Liver (tissue), 9 donors: ENCODE measurements around the gene SFXN5. TPM values are rescaled to one million over a fixed set of nuclear protein-coding genes. Genes with fewer than 3 reads are reported as not detected.

ENCODE experiments used
- DNase-seq: peaks from one replicate; pipeline ENCODE4 v3.0.0-alpha.2; 2017; ENCODE audit warnings: low spot score
- H3K27ac ChIP-seq, 2 donors: one replicate each; pipeline ENCODE4 v1.7.0; 2013; ENCODE audit warnings: inconsistent platforms in 2 of 2, low read length in 2 of 2, control low read depth in 1 of 2, low read depth in 1 of 2, mild to moderate bottlenecking in 1 of 2
- H3K27me3 ChIP-seq, 4 donors: one replicate each; pipeline versions ENCODE4 v1.6.1 to v1.7.0; 2013; ENCODE audit warnings: low read length in 3 of 4, inconsistent platforms in 1 of 4, mild to moderate bottlenecking in 1 of 4, moderate library complexity in 1 of 4; ENCODE audit not compliant: control insufficient read depth in 4 of 4, insufficient read depth in 4 of 4
- H3K36me3 ChIP-seq, 4 donors: one replicate each; pipeline versions ENCODE4 v1.6.1 to v1.7.0; 2013; ENCODE audit warnings: low read length in 3 of 4, mild to moderate bottlenecking in 3 of 4, low read depth in 1 of 4, moderate library complexity in 1 of 4; ENCODE audit not compliant: control insufficient read depth in 4 of 4, insufficient read depth in 3 of 4
- H3K4me1 ChIP-seq, 4 donors: one replicate each; pipeline versions ENCODE4 v1.6.1 to v1.7.0; 2013; ENCODE audit warnings: low read length in 3 of 4, mild to moderate bottlenecking in 3 of 4, moderate library complexity in 1 of 4; ENCODE audit not compliant: control insufficient read depth in 4 of 4, insufficient read depth in 4 of 4
- H3K4me3 ChIP-seq, 3 donors: one replicate each; pipeline versions ENCODE4 v1.6.1 to v1.7.0; 2013; ENCODE audit warnings: low read length in 3 of 3, control low read depth in 1 of 3, low read depth in 1 of 3, mild to moderate bottlenecking in 1 of 3
- H3K9ac ChIP-seq, 2 donors: one replicate each; pipeline ENCODE4 v1.7.0; 2013; ENCODE audit warnings: low read length in 2 of 2, mild to moderate bottlenecking in 2 of 2, moderate library complexity in 2 of 2, control low read depth in 1 of 2, low read depth in 1 of 2
- H3K9me3 ChIP-seq, 4 donors: one replicate each; pipeline versions ENCODE4 v1.6.1 to v1.7.0; 2013; ENCODE audit warnings: low read length in 3 of 4; ENCODE audit not compliant: control insufficient read depth in 4 of 4
- EGR1 ChIP-seq, 2 donors: IDR thresholded peaks; 2 replicates each; pipeline ENCODE4 v1.6.1; 2016 to 2018; ENCODE audit warnings: antibody characterized with exemption in 2 of 2, low read depth in 2 of 2
- FOXA2 ChIP-seq: IDR thresholded peaks from 2 replicates; pipeline ENCODE4 v1.6.1; 2016; ENCODE audit warnings: antibody characterized with exemption
- GABPA ChIP-seq, 2 donors: IDR thresholded peaks in 1 of 2; conservative IDR thresholded peaks in 1 of 2; 2 replicates each; pipeline ENCODE4 v1.6.1; 2016; ENCODE audit warnings: antibody characterized with exemption in 2 of 2, mild to moderate bottlenecking in 1 of 2, moderate library complexity in 1 of 2
- HNF4A ChIP-seq, 2 donors: conservative IDR thresholded peaks; 2 replicates each; pipeline ENCODE4 v1.6.1; 2016; ENCODE audit warnings: antibody characterized with exemption in 2 of 2, mild to moderate bottlenecking in 2 of 2
- JUND ChIP-seq, 2 donors: IDR thresholded peaks; 2 replicates each; pipeline ENCODE4 v1.6.1; 2016; ENCODE audit warnings: antibody characterized with exemption in 2 of 2
- MAX ChIP-seq: IDR thresholded peaks from 2 replicates; pipeline ENCODE4 v1.6.1; 2016; ENCODE audit warnings: antibody characterized with exemption
- NR2F2 ChIP-seq: IDR thresholded peaks from 2 replicates; pipeline ENCODE4 v1.6.1; 2016; ENCODE audit warnings: antibody characterized with exemption
- RAD21 ChIP-seq, 2 donors: IDR thresholded peaks; 2 replicates each; pipeline ENCODE4 v1.6.1; 2016; ENCODE audit warnings: antibody characterized with exemption in 2 of 2, mild to moderate bottlenecking in 2 of 2
- RXRA ChIP-seq, 2 donors: IDR thresholded peaks; 2 replicates each; pipeline ENCODE4 v1.6.1; 2017 to 2018; ENCODE audit warnings: antibody characterized with exemption in 2 of 2, mild to moderate bottlenecking in 1 of 2
- SP1 ChIP-seq: IDR thresholded peaks from 2 replicates; pipeline ENCODE4 v1.6.1; 2018; ENCODE audit warnings: antibody characterized with exemption, mild to moderate bottlenecking
- TAF1 ChIP-seq: conservative IDR thresholded peaks from 2 replicates; pipeline ENCODE4 v1.6.1; 2016; ENCODE audit warnings: antibody characterized with exemption, mild to moderate bottlenecking
- WGBS: extraction: QIAGEN DNeasy Blood & Tissue Kit; methylation state at CpG from one replicate; pipeline ENCODE4 v1.1.7; 2013; 5-methylcytosine and 5-hydroxymethylcytosine counted together
- polyA plus RNA-seq, 2 donors: library from polyadenylated mRNA; stranded (reverse) in 1 of 2; unstranded in 1 of 2; fragments of 200-250 nt in 1 of 2; fragments of >200 nt in 1 of 2; fragmentation: Nextera tagmentation in 1 of 2; extraction: Ambion mirVana in 1 of 2; gene quantifications; one replicate each; pipeline versions ENCODE4 v1.2.1 to v1.2.3, GENCODE V29; 2013 to 2015
- total RNA-seq, 2 donors: library from RNA; depleted of rRNA; stranded (reverse); fragments of >200 nt; gene quantifications; one replicate each; pipeline ENCODE4 v1.2.3, GENCODE V29; 2014
- TF ChIP-seq, protein P1 (sequence below): IDR thresholded peaks from 2 replicates; pipeline ENCODE4 v1.6.1; 2016; ENCODE audit warnings: antibody characterized with exemption, mild to moderate bottlenecking
- TF ChIP-seq, protein P2 (sequence below): fragments of 150-350 bp; IDR thresholded peaks from 2 replicates; pipeline ENCODE4 v1.5.1; 2017; ENCODE audit warnings: improper control_type of control experiment, low read depth, low read length; ENCODE audit not compliant: missing input control
- TF ChIP-seq, protein P3 (sequence below): IDR thresholded peaks from 2 replicates; pipeline ENCODE4 v1.6.1; 2016; ENCODE audit warnings: antibody characterized with exemption
- TF ChIP-seq, protein P4 (sequence below): IDR thresholded peaks from 2 replicates; pipeline ENCODE4 v1.6.1; 2016; ENCODE audit warnings: antibody characterized with exemption
- donor health status: healthy.
- donor health status: healthy.
- donor health status: healthy.
- donor health status: healthy.
- donor health status: healthy.

The SFXN5 gene
- total and polyA plus RNA-seq, 4 donors, result 23.3 to 58.2 (median 29.5) TPM

- TF ChIP-seq NR2F2 (no peak), TAF1 (no peak)
- TF ChIP-seq, protein P1, sequence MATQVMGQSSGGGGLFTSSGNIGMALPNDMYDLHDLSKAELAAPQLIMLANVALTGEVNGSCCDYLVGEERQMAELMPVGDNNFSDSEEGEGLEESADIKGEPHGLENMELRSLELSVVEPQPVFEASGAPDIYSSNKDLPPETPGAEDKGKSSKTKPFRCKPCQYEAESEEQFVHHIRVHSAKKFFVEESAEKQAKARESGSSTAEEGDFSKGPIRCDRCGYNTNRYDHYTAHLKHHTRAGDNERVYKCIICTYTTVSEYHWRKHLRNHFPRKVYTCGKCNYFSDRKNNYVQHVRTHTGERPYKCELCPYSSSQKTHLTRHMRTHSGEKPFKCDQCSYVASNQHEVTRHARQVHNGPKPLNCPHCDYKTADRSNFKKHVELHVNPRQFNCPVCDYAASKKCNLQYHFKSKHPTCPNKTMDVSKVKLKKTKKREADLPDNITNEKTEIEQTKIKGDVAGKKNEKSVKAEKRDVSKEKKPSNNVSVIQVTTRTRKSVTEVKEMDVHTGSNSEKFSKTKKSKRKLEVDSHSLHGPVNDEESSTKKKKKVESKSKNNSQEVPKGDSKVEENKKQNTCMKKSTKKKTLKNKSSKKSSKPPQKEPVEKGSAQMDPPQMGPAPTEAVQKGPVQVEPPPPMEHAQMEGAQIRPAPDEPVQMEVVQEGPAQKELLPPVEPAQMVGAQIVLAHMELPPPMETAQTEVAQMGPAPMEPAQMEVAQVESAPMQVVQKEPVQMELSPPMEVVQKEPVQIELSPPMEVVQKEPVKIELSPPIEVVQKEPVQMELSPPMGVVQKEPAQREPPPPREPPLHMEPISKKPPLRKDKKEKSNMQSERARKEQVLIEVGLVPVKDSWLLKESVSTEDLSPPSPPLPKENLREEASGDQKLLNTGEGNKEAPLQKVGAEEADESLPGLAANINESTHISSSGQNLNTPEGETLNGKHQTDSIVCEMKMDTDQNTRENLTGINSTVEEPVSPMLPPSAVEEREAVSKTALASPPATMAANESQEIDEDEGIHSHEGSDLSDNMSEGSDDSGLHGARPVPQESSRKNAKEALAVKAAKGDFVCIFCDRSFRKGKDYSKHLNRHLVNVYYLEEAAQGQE, result no peak
- no peaks in the 10 kb centered on the region for H3K9me3 ChIP-seq
- no peak overlapping the region for H3K27ac ChIP-seq
- no peak for DNase-seq
- H3K27me3 ChIP-seq, result peaks cover 0 to 3% (median 3%) of the 10 kb centered on the region in 4 donors
- H3K9ac ChIP-seq, result no peak overlapping the region
- 92% methylated on average over 5 of the region's 5 CpGs for WGBS
- no peak overlapping the region for H3K4me3 ChIP-seq
- no peaks in the 10 kb centered on the region for H3K4me1 ChIP-seq
- H3K36me3 ChIP-seq, result no peaks in the 10 kb centered on the region
Measured at GRCh38 chr2:72933207-72933606, 138.3 kb downstream of the SFXN5 start.

DNA sequence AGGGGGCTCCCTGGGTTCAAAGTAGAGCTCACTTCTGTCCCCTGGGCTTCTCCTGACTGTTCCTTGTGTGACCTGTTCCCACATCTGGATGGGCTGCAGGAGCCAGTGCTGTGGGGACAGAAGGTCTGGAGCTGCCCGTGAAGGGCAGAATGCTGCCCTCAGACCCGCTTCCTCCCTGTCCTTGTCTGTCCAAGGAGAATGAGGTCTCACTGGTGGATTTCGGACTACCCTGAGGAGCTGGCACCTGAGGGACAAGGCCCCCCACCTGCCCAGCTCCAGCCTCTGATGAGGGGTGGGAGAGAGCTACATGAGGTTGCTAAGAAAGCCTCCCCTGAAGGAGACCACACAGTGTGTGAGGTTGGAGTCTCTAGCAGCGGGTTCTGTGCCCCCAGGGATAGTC is 138.7 kb downstream of the SFXN5 start:
- H3K4me1 ChIP-seq, result no peaks in the 10 kb centered on the region
- H3K27me3 ChIP-seq, result peaks cover 0 to 4% (median 3%) of the 10 kb centered on the region in 4 donors
- 95% methylated on average over 4 of the region's 4 CpGs for WGBS
- no peak overlapping the region for H3K27ac ChIP-seq
- H3K9me3 ChIP-seq, result no peaks in the 10 kb centered on the region
- H3K9ac ChIP-seq, result no peak overlapping the region
- TF ChIP-seq FOXA2, result no peak
- TF ChIP-seq HNF4A (conservative IDR thresholded peaks at IDR 0.05), result no peak
- TF ChIP-seq JUND (IDR thresholded peaks at IDR 0.05), result no peak
- no peak for TF ChIP-seq RXRA (IDR thresholded peaks at IDR 0.05)
- TF ChIP-seq, protein P2, sequence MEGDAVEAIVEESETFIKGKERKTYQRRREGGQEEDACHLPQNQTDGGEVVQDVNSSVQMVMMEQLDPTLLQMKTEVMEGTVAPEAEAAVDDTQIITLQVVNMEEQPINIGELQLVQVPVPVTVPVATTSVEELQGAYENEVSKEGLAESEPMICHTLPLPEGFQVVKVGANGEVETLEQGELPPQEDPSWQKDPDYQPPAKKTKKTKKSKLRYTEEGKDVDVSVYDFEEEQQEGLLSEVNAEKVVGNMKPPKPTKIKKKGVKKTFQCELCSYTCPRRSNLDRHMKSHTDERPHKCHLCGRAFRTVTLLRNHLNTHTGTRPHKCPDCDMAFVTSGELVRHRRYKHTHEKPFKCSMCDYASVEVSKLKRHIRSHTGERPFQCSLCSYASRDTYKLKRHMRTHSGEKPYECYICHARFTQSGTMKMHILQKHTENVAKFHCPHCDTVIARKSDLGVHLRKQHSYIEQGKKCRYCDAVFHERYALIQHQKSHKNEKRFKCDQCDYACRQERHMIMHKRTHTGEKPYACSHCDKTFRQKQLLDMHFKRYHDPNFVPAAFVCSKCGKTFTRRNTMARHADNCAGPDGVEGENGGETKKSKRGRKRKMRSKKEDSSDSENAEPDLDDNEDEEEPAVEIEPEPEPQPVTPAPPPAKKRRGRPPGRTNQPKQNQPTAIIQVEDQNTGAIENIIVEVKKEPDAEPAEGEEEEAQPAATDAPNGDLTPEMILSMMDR, result no peak
- no peak for TF ChIP-seq TAF1
- TF ChIP-seq, protein P3, sequence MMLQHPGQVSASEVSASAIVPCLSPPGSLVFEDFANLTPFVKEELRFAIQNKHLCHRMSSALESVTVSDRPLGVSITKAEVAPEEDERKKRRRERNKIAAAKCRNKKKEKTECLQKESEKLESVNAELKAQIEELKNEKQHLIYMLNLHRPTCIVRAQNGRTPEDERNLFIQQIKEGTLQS, result no peak
- no peak for TF ChIP-seq NR2F2
- TF ChIP-seq EGR1 (IDR thresholded peaks at IDR 0.05; ENCODE audit: low read depth in 2 of 2), result no peak
- no peak for TF ChIP-seq GABPA (IDR thresholded peaks at IDR 0.05 in 1 of 2, conservative IDR thresholded peaks at IDR 0.05 in 1 of 2)
- TF ChIP-seq, protein P4, sequence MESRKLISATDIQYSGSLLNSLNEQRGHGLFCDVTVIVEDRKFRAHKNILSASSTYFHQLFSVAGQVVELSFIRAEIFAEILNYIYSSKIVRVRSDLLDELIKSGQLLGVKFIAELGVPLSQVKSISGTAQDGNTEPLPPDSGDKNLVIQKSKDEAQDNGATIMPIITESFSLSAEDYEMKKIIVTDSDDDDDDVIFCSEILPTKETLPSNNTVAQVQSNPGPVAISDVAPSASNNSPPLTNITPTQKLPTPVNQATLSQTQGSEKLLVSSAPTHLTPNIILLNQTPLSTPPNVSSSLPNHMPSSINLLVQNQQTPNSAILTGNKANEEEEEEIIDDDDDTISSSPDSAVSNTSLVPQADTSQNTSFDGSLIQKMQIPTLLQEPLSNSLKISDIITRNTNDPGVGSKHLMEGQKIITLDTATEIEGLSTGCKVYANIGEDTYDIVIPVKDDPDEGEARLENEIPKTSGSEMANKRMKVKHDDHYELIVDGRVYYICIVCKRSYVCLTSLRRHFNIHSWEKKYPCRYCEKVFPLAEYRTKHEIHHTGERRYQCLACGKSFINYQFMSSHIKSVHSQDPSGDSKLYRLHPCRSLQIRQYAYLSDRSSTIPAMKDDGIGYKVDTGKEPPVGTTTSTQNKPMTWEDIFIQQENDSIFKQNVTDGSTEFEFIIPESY, result no peak
- TF ChIP-seq SP1, result no peak
- TF ChIP-seq MAX, result no peak
- no peak for TF ChIP-seq RAD21 (IDR thresholded peaks at IDR 0.05)
- TF ChIP-seq, protein P1, result no peak
- H3K4me3 ChIP-seq, result no peak overlapping the region
- DNase-seq, result no peak
- no peaks in the 10 kb centered on the region for H3K36me3 ChIP-seq
